Stimulated activated CD8-positive, alpha-beta memory T cell treated with anti-CD3 and anti-CD28 coated beads, Interleukin-2, amount 100 ng/mL, for 1 hour (primary cell): ENCODE measurements around the gene CPSF2.
"Not testable (repeated sequence)": the region's sequence is repeated elsewhere in the genome, so short reads cannot be mapped to it uniquely, and the experiment has no call there.

ENCODE experiments used
- DNase-seq, 2 donors: peaks; one replicate each; pipeline ENCODE4 v3.0.0-alpha.2; 2020; ENCODE audit warnings: low read depth in 2 of 2

CPSF2 gene

GRCh38 chr14:92154283-92154942, 32.6 kb downstream of the CPSF2 start:
- DNase-seq: no peak

GRCh38 chr14:92160619-92161018, 38.9 kb downstream of the CPSF2 start:
- no peak for DNase-seq

GRCh38 chr14:92161521-92161920, 39.8 kb downstream of the CPSF2 start:
- no peak for DNase-seq

- no peak for DNase-seq
Measured at GRCh38 chr14:92164958-92165357, 43.2 kb downstream of the CPSF2 start.

- no peak for DNase-seq
Measured at GRCh38 chr14:92173668-92174067, 51.9 kb downstream of the CPSF2 start.

GRCh38 chr14:92175811-92176210, 54.0 kb downstream of the CPSF2 start:
- DNase-seq: no peak

GRCh38 chr14:92176476-92176875, 54.7 kb downstream of the CPSF2 start:
- no peak for DNase-seq

GRCh38 chr14:92179178-92179577, 57.4 kb downstream of the CPSF2 start:
- not testable (repeated sequence) for DNase-seq

DNA sequence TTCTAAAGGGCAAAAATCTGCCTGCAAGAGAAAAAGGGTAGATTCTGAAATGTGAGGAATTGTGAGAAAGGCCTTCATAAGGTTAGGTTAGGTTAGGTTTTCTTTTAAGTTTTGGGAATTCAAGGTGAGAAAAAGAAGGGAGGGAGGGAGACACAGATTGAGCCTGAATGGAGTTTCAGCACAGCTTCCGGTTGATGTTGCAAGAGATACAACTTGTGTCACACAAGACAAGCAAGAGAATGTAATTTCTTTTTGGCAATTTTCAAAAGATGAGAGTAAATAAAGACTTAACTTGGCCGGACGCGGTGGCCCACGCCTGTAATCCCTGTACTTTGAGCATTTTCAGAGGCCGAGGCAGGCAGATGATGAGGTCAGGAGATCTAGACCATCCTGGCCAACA, 63.8 kb downstream of the CPSF2 start:
- DNase-seq: no peak

- not testable (repeated sequence) for DNase-seq
Measured at GRCh38 chr14:92187616-92188015, 65.8 kb downstream of the CPSF2 start.

DNA sequence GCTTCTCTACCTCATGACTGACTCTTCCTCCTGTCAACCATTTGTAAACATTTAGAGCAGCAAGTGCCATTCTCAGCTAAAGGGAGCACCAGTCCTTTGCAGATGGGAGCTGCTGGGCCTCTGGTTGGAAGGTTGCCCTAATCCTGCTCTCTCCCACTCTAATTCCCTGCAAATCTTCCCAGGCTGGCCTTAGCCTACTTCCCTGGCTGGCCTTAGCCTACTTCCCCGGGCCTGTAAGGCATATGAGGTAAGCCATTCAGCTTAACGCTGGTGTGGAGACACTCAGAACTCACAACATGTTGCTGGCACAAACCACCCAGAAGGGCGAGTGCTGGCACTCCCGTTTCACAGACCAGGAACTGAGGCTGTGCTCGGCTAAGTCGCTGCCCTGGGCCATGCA, 69.0 kb downstream of the CPSF2 start:
- DNase-seq: no peak

DNA sequence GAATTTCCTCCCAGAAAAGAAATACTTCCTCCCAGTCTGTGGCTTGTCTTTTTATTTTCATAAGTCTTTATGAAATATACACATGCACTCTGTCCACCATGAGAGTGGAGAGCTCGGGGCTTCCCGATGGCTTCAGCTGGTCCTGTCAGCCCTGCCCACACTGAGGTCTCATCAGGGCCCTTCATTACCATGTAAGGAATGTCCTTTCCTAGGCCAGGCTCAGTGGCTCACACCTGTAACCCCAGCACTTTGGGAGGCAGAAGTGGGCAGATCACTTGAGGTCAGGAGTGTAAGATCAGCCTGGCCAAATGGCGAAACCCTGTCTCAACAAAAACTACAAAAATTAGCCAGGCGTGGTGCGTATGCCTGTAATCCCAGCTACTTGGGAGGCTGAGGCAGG, 77.0 kb downstream of the CPSF2 start:
- no peak for DNase-seq

GRCh38 chr14:92199763-92200162, 78.0 kb downstream of the CPSF2 start:
- no peak for DNase-seq

GRCh38 chr14:92203116-92203515, 81.3 kb downstream of the CPSF2 start:
- DNase-seq: no peak

- DNase-seq: no peak
Measured at GRCh38 chr14:92204792-92205191, 83.0 kb downstream of the CPSF2 start.

DNA sequence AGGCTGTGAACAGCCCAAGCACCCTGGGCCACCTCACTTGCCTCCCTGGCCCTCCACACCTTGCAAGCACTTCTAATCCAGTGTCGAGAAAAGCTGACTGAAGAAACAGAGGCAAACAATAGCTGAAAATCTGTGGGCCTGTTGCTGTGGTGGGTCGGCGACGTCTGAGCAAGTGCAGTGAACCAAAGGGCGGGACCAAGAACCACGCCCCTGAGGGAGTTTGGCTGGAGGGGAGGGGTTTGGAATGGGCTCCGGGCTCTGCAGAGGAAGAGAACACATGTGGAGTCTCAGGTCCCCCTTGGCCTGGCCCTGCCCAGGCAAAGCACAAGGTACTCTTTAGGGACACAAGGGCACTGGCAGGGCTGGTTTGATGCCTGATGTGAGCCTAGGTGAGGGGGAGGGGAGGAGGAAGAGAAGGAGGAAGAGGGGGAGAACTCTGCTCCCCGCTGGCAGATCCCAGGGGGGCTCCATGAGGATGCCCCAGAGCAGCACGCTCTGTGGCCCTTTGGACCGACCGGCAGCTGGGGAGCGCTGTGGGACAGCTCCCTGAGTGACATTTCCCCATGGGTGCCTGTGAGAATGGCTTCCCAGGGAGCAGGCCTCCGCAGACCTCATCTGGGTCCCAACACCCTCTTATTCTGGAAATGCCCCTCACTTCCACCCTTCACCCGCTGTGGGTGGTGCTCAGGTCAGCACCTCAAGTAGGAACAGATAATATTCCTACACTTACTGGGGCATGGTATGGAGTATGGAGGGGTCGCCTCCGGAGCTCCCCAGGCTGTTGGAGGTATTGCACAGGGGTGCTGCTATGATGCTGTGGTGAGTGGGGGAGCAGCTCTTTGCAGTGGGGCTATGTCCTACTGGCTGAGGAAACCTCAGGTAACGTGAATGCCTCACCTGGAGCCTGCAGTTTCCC, 85.5 kb downstream of the CPSF2 start:
- DNase-seq: no peak

- DNase-seq: no peak
Measured at GRCh38 chr14:92207928-92208265, 86.1 kb downstream of the CPSF2 start.

- no peak for DNase-seq
Measured at GRCh38 chr14:92209141-92209540, 87.4 kb downstream of the CPSF2 start.

DNA sequence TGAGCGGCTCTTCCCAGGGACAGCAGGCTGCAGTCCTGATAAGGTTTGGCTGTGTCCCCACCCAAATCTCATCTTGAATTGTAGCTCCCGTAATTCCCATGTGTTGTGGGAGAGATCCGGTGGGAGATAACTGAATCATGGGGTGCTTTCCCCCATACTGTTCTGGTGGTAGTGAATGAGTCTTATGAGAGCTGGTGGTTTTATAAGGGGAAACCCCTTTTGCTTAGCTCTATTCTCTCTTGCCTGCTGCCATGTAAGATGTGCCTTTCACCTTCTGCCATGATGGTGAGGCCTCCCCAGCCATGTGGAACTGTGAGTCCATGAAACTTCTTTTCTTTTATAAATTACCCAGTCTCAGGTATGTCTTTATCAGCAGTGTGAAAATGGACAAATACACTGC, 91.4 kb downstream of the CPSF2 start:
- not testable (repeated sequence) for DNase-seq

DNA sequence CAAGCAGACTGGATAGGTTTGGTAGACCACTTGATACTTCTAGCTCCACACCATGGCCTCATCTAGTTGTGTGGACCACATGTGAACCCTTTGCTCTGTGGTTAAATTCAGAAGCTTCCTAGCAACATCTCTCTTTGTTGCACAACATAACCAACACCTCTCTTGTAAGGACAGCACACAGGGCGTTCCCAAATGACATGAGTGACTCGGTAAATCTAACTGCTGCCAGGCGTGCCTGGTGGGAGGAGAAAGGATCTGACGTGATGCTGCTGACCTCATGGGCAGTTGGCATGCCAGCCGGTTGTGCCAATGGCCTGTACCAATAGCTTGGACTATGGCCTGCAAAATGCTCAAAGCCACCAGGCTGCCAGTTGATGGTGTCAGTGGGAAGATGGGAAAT, 93.8 kb downstream of the CPSF2 start:
- no peak for DNase-seq

- DNase-seq: no peak
Measured at GRCh38 chr14:92217936-92218335, 96.2 kb downstream of the CPSF2 start.
